OCI-LY1 (cell line): Measurements from ENCODE around the gene CPLX1.

ENCODE experiments used
- H2AFZ ChIP-seq: fragments of 200-600 bp; sonication (generic), shearing (Covaris generic); 2 replicates; pipeline ENCODE4 v1.6.0; 2014; ENCODE audit warnings: antibody characterized with exemption, mild to moderate bottlenecking, low read length
- H3F3A ChIP-seq: fragments of 200-600 bp; sonication (generic), shearing (Covaris generic); 2 replicates; pipeline ENCODE4 v1.6.0; 2014; ENCODE audit warnings: mild to moderate bottlenecking, antibody characterized with exemption, low read length, moderate library complexity; ENCODE audit not compliant: insufficient read depth
- H3K27ac ChIP-seq: fragments of 200-600 bp; sonication (generic); 2 replicates; pipeline ENCODE4 v1.5.1; 2014; ENCODE audit warnings: low read length, mixed run types, mild to moderate bottlenecking, low read depth; ENCODE audit not compliant: poor library complexity, severe bottlenecking
- H3K27me3 ChIP-seq: fragments of 200-600 bp; sonication (generic); 2 replicates; pipeline ENCODE4 v1.6.0; 2014; ENCODE audit warnings: antibody characterized with exemption, mild to moderate bottlenecking, low read length, moderate library complexity; ENCODE audit not compliant: insufficient read depth
- H3K36me3 ChIP-seq: fragments of 200-600 bp; sonication (generic); 2 replicates; pipeline ENCODE4 v1.6.1; 2014; ENCODE audit warnings: mild to moderate bottlenecking, antibody characterized with exemption, low read length, moderate library complexity, mixed read lengths; ENCODE audit not compliant: insufficient read depth
- H3K4me1 ChIP-seq: fragments of 200-600 bp; sonication (generic); 2 replicates; pipeline ENCODE4 v1.5.1; 2014; ENCODE audit warnings: mild to moderate bottlenecking, low read length, moderate library complexity; ENCODE audit not compliant: insufficient read depth, severe bottlenecking
- H3K4me2 ChIP-seq: fragments of 200-600 bp; sonication (generic), shearing (Covaris generic); 2 replicates; pipeline ENCODE4 v1.6.1; 2014; ENCODE audit warnings: low read length
- H3K4me3 ChIP-seq: fragments of 200-600 bp; sonication (generic); 2 replicates; pipeline ENCODE4 v1.5.1; 2014; ENCODE audit warnings: low read length, low read depth, mild to moderate bottlenecking, mixed read lengths; ENCODE audit not compliant: poor library complexity, severe bottlenecking
- H3K79me2 ChIP-seq: fragments of 200-600 bp; shearing (Covaris generic); 2 replicates; pipeline ENCODE4 v1.6.1; 2016; ENCODE audit warnings: mixed run types, low read length, mixed read lengths; ENCODE audit not compliant: insufficient read depth
- H3K9ac ChIP-seq: fragments of 200-600 bp; sonication (generic), shearing (Covaris generic); 2 replicates; pipeline ENCODE4 v1.6.1; 2014; ENCODE audit warnings: mild to moderate bottlenecking, low read length, mixed read lengths
- H3K9me2 ChIP-seq: fragments of 200-600 bp; sonication (generic), shearing (Covaris generic); 2 replicates; pipeline ENCODE4 v1.6.1; 2014; ENCODE audit warnings: low read depth, mild to moderate bottlenecking, low read length, mixed read lengths
- H3K9me3 ChIP-seq: fragments of 200-600 bp; shearing (Covaris generic); 2 replicates; pipeline ENCODE4 v1.6.1; 2014; ENCODE audit warnings: low read length, mixed read lengths
- H4K20me1 ChIP-seq: fragments of 200-600 bp; sonication (generic), shearing (Covaris generic); 2 replicates; pipeline ENCODE4 v1.6.0; 2016; ENCODE audit warnings: mild to moderate bottlenecking, low read length; ENCODE audit not compliant: insufficient read depth
- EZH2 ChIP-seq: fragments of 200-600 bp; sonication (generic), shearing (Covaris generic); IDR thresholded peaks from 2 replicates; pipeline ENCODE4 v1.8.0; 2017; ENCODE audit warnings: borderline replicate concordance, mixed run types, mild to moderate bottlenecking, antibody characterized with exemption, low read length, moderate library complexity, mixed read lengths
- TF ChIP-seq, protein P1 (sequence below): fragments of 200-600 bp; sonication (generic), shearing (Covaris generic); IDR thresholded peaks from 2 replicates; pipeline ENCODE4 v1.5.1; 2017; ENCODE audit warnings: mild to moderate bottlenecking, antibody characterized with exemption, low read length, moderate library complexity, mixed read lengths

The CPLX1 gene

GRCh38 chr4:768995-769394, 56.9 kb downstream of the CPLX1 start:
- peaks cover 67% of the 10 kb centered on the region for H3K36me3 ChIP-seq

GRCh38 chr4:768076-768475, 57.9 kb downstream of the CPLX1 start:
- Histone ChIP-seq H3K9ac (no peak overlapping the region), H3K4me2 (no peak overlapping the region), H3K36me3 (peaks cover 66% of the 10 kb centered on the region), H3K27me3 (no peaks in the 10 kb centered on the region), H4K20me1 (no peaks in the 10 kb centered on the region), H3K9me3 (no peaks in the 10 kb centered on the region), H3K9me2 (no peaks in the 10 kb centered on the region), H3K4me1 (no peaks in the 10 kb centered on the region), H2AFZ (no peak overlapping the region), H3K79me2 (0 out of 2 replicates have a peak, but pooled peaks cover 4% of the 10 kb centered on the region), H3K27ac (no peak overlapping the region), H3K4me3 (no peak overlapping the region), H3F3A (no peaks in the 10 kb centered on the region)
- TF ChIP-seq, protein P1, sequence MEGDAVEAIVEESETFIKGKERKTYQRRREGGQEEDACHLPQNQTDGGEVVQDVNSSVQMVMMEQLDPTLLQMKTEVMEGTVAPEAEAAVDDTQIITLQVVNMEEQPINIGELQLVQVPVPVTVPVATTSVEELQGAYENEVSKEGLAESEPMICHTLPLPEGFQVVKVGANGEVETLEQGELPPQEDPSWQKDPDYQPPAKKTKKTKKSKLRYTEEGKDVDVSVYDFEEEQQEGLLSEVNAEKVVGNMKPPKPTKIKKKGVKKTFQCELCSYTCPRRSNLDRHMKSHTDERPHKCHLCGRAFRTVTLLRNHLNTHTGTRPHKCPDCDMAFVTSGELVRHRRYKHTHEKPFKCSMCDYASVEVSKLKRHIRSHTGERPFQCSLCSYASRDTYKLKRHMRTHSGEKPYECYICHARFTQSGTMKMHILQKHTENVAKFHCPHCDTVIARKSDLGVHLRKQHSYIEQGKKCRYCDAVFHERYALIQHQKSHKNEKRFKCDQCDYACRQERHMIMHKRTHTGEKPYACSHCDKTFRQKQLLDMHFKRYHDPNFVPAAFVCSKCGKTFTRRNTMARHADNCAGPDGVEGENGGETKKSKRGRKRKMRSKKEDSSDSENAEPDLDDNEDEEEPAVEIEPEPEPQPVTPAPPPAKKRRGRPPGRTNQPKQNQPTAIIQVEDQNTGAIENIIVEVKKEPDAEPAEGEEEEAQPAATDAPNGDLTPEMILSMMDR = no peak
- no peak for TF ChIP-seq EZH2

More at GRCh38 chr4:768995-769394, 56.9 kb downstream of the CPLX1 start:
- H3K9ac ChIP-seq = no peak overlapping the region
- H3K4me2 ChIP-seq = no peak overlapping the region
- no peaks in the 10 kb centered on the region for H3K9me2 ChIP-seq
- H3K9me3 ChIP-seq = no peaks in the 10 kb centered on the region
- 0 out of 2 replicates have a peak, but pooled peaks cover 4% of the 10 kb centered on the region for H3K79me2 ChIP-seq
- no peaks in the 10 kb centered on the region for H3K4me1 ChIP-seq
- H2AFZ ChIP-seq = no peak overlapping the region
- no peak overlapping the region for H3K27ac ChIP-seq
- H3F3A ChIP-seq = no peaks in the 10 kb centered on the region
- no peaks in the 10 kb centered on the region for H3K27me3 ChIP-seq
- no peaks in the 10 kb centered on the region for H4K20me1 ChIP-seq
- no peak overlapping the region for H3K4me3 ChIP-seq
- TF ChIP-seq EZH2 = no peak
- TF ChIP-seq, protein P1 = no peak

DNA sequence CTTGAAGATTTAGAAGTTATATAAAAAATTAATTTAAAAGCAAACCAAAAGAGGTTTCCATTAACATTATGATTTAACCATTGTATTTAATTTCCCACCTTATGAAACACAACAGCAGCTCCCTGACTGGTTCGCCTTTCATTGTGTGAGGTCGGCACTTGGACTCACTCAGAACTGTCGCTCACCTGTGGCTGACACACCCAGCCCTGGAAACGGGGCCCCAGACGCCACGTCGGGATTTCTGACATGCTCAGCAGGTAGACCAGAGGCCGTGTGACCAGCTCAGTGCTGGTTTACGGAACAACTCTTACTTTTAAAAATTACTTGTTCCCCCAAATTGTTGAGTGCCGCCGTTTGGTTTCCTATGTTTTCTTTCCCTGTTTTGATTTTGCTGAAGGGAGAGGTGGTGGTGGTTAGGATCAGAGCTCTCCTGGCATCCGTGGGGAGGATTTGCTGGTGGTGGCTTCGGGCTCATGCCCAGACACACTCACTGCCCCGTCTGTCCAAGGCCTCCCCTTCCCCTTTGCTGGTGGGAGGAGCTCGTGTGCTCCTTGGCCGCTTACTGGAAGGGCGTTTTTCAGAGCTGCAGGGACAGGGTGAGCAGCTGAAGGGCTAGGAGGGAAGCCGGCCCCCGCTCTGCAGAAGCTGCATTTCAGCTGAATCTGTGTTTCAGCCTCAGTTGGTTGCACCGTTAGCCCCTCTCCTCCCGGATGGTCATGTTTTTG, 59.2 kb downstream of the CPLX1 start:
- Histone ChIP-seq H3K9me3 (no peaks in the 10 kb centered on the region), H3K4me1 (no peaks in the 10 kb centered on the region), H3K4me2 (no peak overlapping the region), H3K9ac (no peak overlapping the region), H3K36me3 (peaks cover 67% of the 10 kb centered on the region), H3K27me3 (no peaks in the 10 kb centered on the region), H4K20me1 (no peaks in the 10 kb centered on the region), H3K9me2 (no peaks in the 10 kb centered on the region), H3F3A (no peaks in the 10 kb centered on the region), H2AFZ (no peak overlapping the region), H3K27ac (no peak overlapping the region), H3K4me3 (no peak overlapping the region), H3K79me2 (0 out of 2 replicates have a peak, but pooled peaks cover 4% of the 10 kb centered on the region)
- TF ChIP-seq, protein P1 = no peak
- TF ChIP-seq EZH2 = no peak
